ENCODE measurements around the gene NSMCE4A.

The NSMCE4A gene

GRCh38 chr10:121988361-121989324 lies 13.6 kb upstream of the NSMCE4A start, which contains the start of gene TACC2:
Gene TACC2, plus strand, starts transcription at chr10:121989163. Its CDS starts 32,819 bp downstream, at chr10:122021982.
- no peak for TF ChIP-seq CTCF (IDR thresholded peaks at IDR 0.05; ENCODE audit: insufficient read depth, low read depth, low read length, missing control alignments)
- DNase-seq (ENCODE audit: low read depth): peak; percentile 28
- H3K4me3 ChIP-seq (ENCODE audit: low read length): no peak within 1 kb of the TSS

- no peak for DNase-seq (ENCODE audit: low read depth)
- no peak for TF ChIP-seq CTCF (IDR thresholded peaks at IDR 0.05; ENCODE audit: insufficient read depth, low read depth, low read length, missing control alignments)
- H3K4me3 ChIP-seq (ENCODE audit: low read length): no peak overlapping the region
These were observed 9.4 kb upstream of the NSMCE4A start for GRCh38 chr10:121984463-121984862.

- TF ChIP-seq CTCF (IDR thresholded peaks at IDR 0.05; ENCODE audit: insufficient read depth, low read depth, low read length, missing control alignments): no peak
- no peak for DNase-seq (ENCODE audit: low read depth)
- no peak overlapping the region for H3K4me3 ChIP-seq (ENCODE audit: low read length)
These were observed 8.8 kb upstream of the NSMCE4A start for GRCh38 chr10:121983852-121984251.

GRCh38 chr10:121981346-121981745 lies 6.3 kb upstream of the NSMCE4A start:
- DNase-seq (ENCODE audit: low read depth): no peak
- TF ChIP-seq CTCF (IDR thresholded peaks at IDR 0.05; ENCODE audit: insufficient read depth, low read depth, low read length, missing control alignments): no peak
- H3K4me3 ChIP-seq (ENCODE audit: low read length): no peak overlapping the region

- DNase-seq (ENCODE audit: low read depth): no peak
- TF ChIP-seq CTCF (IDR thresholded peaks at IDR 0.05; ENCODE audit: insufficient read depth, low read depth, low read length, missing control alignments): no peak
- H3K4me3 ChIP-seq (ENCODE audit: low read length): no peak overlapping the region
These were observed 3.5 kb upstream of the NSMCE4A start for GRCh38 chr10:121978511-121978910.

- H3K4me3 ChIP-seq (ENCODE audit: low read length): no peak overlapping the region
- TF ChIP-seq CTCF (IDR thresholded peaks at IDR 0.05; ENCODE audit: insufficient read depth, low read depth, low read length, missing control alignments): no peak
- no peak for DNase-seq (ENCODE audit: low read depth)
These were observed 1.6 kb upstream of the NSMCE4A start for GRCh38 chr10:121976607-121977006.
